H54 (cell line): ENCODE data around the gene NRXN3.

ENCODE experiments used
- DNase-seq: peaks from one replicate; pipeline ENCODE4 v3.0.0; 2011; ENCODE audit warnings: low spot score, mixed read lengths; ENCODE audit not compliant: insufficient read length
- FAIRE-seq: peaks from 3 replicates; lab custom pipeline; 2011; peaks lifted over from hg19 to GRCh38; lab: Jason Lieb, UNC
- POLR2A ChIP-seq: IDR thresholded peaks from 2 replicates; pipeline ENCODE4 v1.6.1; 2011; ENCODE audit warnings: low read depth, mild to moderate bottlenecking, low read length

The NRXN3 gene

GRCh38 chr14:79663453-79663852, 1493.3 kb downstream of the NRXN3 start:
- DNase-seq (no peak), FAIRE-seq (no peak)

GRCh38 chr14:79665556-79665955, 1495.4 kb downstream of the NRXN3 start:
- DNase-seq (no peak), FAIRE-seq (no peak)
- TF ChIP-seq POLR2A = no peak

More at GRCh38 chr14:79663453-79663852, 1493.3 kb downstream of the NRXN3 start:
- TF ChIP-seq POLR2A = no peak

GRCh38 chr14:79668951-79669350, 1498.8 kb downstream of the NRXN3 start:
- DNase-seq (no peak), FAIRE-seq (no peak)
- no peak for TF ChIP-seq POLR2A

- FAIRE-seq = no peak
- no peak for DNase-seq
- no peak for TF ChIP-seq POLR2A
Measured at GRCh38 chr14:79670811-79671210, 1500.6 kb downstream of the NRXN3 start.

GRCh38 chr14:79680087-79680486, 1509.9 kb downstream of the NRXN3 start:
- FAIRE-seq = no peak
- TF ChIP-seq POLR2A = no peak
- no peak for DNase-seq

GRCh38 chr14:79686196-79686595, 1516.0 kb downstream of the NRXN3 start:
- TF ChIP-seq POLR2A = no peak
- FAIRE-seq (no peak), DNase-seq (no peak)

- FAIRE-seq = no peak
- DNase-seq = no peak
- TF ChIP-seq POLR2A = no peak
Measured at GRCh38 chr14:79690960-79691359, 1520.8 kb downstream of the NRXN3 start.

- FAIRE-seq (no peak), DNase-seq (no peak)
- no peak for TF ChIP-seq POLR2A
Measured at GRCh38 chr14:79693935-79694334, 1523.8 kb downstream of the NRXN3 start.

GRCh38 chr14:79695307-79695706, 1525.1 kb downstream of the NRXN3 start:
- TF ChIP-seq POLR2A = no peak
- no peak for DNase-seq
- no peak for FAIRE-seq

GRCh38 chr14:79698298-79698711, 1528.1 kb downstream of the NRXN3 start:
- no peak for FAIRE-seq
- DNase-seq = no peak
- TF ChIP-seq POLR2A = no peak

- TF ChIP-seq POLR2A = no peak
- FAIRE-seq (no peak), DNase-seq (no peak)
Measured at GRCh38 chr14:79699206-79699605, 1529.0 kb downstream of the NRXN3 start.

- DNase-seq (no peak), FAIRE-seq (no peak)
- no peak for TF ChIP-seq POLR2A
Measured at GRCh38 chr14:79701371-79701770, 1531.2 kb downstream of the NRXN3 start.

- no peak for FAIRE-seq
- DNase-seq = no peak
- TF ChIP-seq POLR2A = no peak
Measured at GRCh38 chr14:79702197-79702596, 1532.0 kb downstream of the NRXN3 start.

- FAIRE-seq (no peak), DNase-seq (no peak)
- no peak for TF ChIP-seq POLR2A
Measured at GRCh38 chr14:79703209-79703608, 1533.0 kb downstream of the NRXN3 start.

- DNase-seq (no peak), FAIRE-seq (no peak)
- TF ChIP-seq POLR2A = no peak
Measured at GRCh38 chr14:79704041-79704807, 1534.1 kb downstream of the NRXN3 start.
